SK-N-MC (cell line): Measurements from ENCODE around the gene DMAP1.

Experiments
- DNase-seq: peaks from one replicate; pipeline ENCODE4 v3.0.0-alpha.2; 2011; ENCODE audit warnings: low read depth, low spot score
- H3K27ac ChIP-seq: fragments of 200-600 bp; sonication (generic); 2 replicates; pipeline ENCODE4 v1.5.1; 2016; ENCODE audit warnings: mixed run types
- H3K36me3 ChIP-seq: fragments of 200-600 bp; sonication (generic); 2 replicates; pipeline ENCODE4 v1.6.1; 2017; ENCODE audit warnings: antibody characterized with exemption, low read length, mixed read lengths; ENCODE audit not compliant: insufficient read depth
- H3K4me3 ChIP-seq: fragments of 200-600 bp; sonication (generic); 2 replicates; pipeline ENCODE4 v1.5.1; 2016
- H3K9ac ChIP-seq: fragments of 200-600 bp; sonication (generic); 2 replicates; pipeline ENCODE4 v1.8.0; 2017; ENCODE audit warnings: mixed run types, mixed read lengths; ENCODE audit not compliant: insufficient read length
- H3K9me3 ChIP-seq: fragments of 200-600 bp; sonication (generic); 2 replicates; pipeline ENCODE4 v1.6.1; 2017; ENCODE audit warnings: low read depth, mild to moderate bottlenecking, antibody characterized with exemption, low read length, moderate library complexity, mixed read lengths
- EZH2 ChIP-seq: fragments of 200-600 bp; sonication (generic); IDR thresholded peaks from one replicate; pipeline ENCODE4 v1.6.1; 2017; ENCODE audit warnings: antibody characterized with exemption
- FOXP2 ChIP-seq: optimal IDR thresholded peaks from 2 replicates; pipeline ENCODE3; 2011; ENCODE audit warnings: mild to moderate bottlenecking, moderate library complexity; ENCODE audit not compliant: insufficient read depth; ENCODE audit errors: extremely low read length, control extremely low read depth
- POLR2AphosphoS5 ChIP-seq: IDR thresholded peaks from 2 replicates; pipeline ENCODE4 v1.6.1; 2012; ENCODE audit warnings: mild to moderate bottlenecking, low read depth, low read length, borderline replicate concordance

Gene DMAP1

GRCh38 chr1:44212355-44213221 is 683 bp upstream of the DMAP1 start:
- peak overlapping the region; percentile 90 for H3K4me3 ChIP-seq
- peaks cover 14% of the 10 kb centered on the region; the same call in 1 of the 2 replicates for H3K36me3 ChIP-seq
- no peak overlapping the region for H3K27ac ChIP-seq
- no peak for DNase-seq
- TF ChIP-seq FOXP2 (no peak), POLR2AphosphoS5 (no peak), EZH2 (no peak)
- peak overlapping the region; percentile 75 for H3K9ac ChIP-seq
- H3K9me3 ChIP-seq: no peaks in the 10 kb centered on the region

- H3K9ac ChIP-seq: no peak overlapping the region
- H3K9me3 ChIP-seq: no peaks in the 10 kb centered on the region
- no peak overlapping the region for H3K4me3 ChIP-seq
- peak; percentile 14 for DNase-seq
- H3K36me3 ChIP-seq: peaks cover 48% of the 10 kb centered on the region; the same call in 1 of the 2 replicates
- TF ChIP-seq EZH2 (no peak), POLR2AphosphoS5 (no peak), FOXP2 (no peak)
- no peak overlapping the region for H3K27ac ChIP-seq
Measured at GRCh38 chr1:44217809-44218410, 4.6 kb downstream of the DMAP1 start.

GRCh38 chr1:44218503-44219300 is 5.4 kb downstream of the DMAP1 start:
- no peak for TF ChIP-seq EZH2
- no peak for TF ChIP-seq POLR2AphosphoS5
- TF ChIP-seq FOXP2: no peak
- no peak for DNase-seq
- Histone ChIP-seq H3K27ac (no peak overlapping the region), H3K9me3 (no peaks in the 10 kb centered on the region), H3K36me3 (peaks cover 48% of the 10 kb centered on the region; the same call in 1 of the 2 replicates), H3K9ac (no peak overlapping the region), H3K4me3 (no peak overlapping the region)

- H3K9ac ChIP-seq: no peak overlapping the region
- TF ChIP-seq EZH2 (no peak), FOXP2 (no peak), POLR2AphosphoS5 (no peak)
- H3K9me3 ChIP-seq: no peaks in the 10 kb centered on the region
- H3K36me3 ChIP-seq: peaks cover 48% of the 10 kb centered on the region; the same call in 1 of the 2 replicates
- no peak overlapping the region for H3K27ac ChIP-seq
- H3K4me3 ChIP-seq: no peak overlapping the region
- DNase-seq: no peak
Measured at GRCh38 chr1:44219301-44219626, 6.0 kb downstream of the DMAP1 start.

GRCh38 chr1:44220001-44220751 is 6.9 kb downstream of the DMAP1 start:
- H3K4me3 ChIP-seq: no peak overlapping the region
- H3K9ac ChIP-seq: no peak overlapping the region
- DNase-seq: no peak
- no peak overlapping the region for H3K27ac ChIP-seq
- peaks cover 44% of the 10 kb centered on the region; the same call in 1 of the 2 replicates for H3K36me3 ChIP-seq
- no peaks in the 10 kb centered on the region for H3K9me3 ChIP-seq
- TF ChIP-seq POLR2AphosphoS5: peak; percentile 25; the same call in 1 of the 2 replicates
- TF ChIP-seq FOXP2: no peak
- no peak for TF ChIP-seq EZH2

- DNase-seq: no peak
- Histone ChIP-seq H3K9ac (no peak overlapping the region), H3K36me3 (peaks cover 44% of the 10 kb centered on the region; the same call in 1 of the 2 replicates), H3K9me3 (no peaks in the 10 kb centered on the region), H3K27ac (no peak overlapping the region), H3K4me3 (no peak overlapping the region)
- TF ChIP-seq EZH2 (no peak), FOXP2 (no peak), POLR2AphosphoS5 (0 out of 2 replicates have a peak, but pooled peaks have one; percentile 4)
Measured at GRCh38 chr1:44220755-44221154, 7.5 kb downstream of the DMAP1 start.

GRCh38 chr1:44221769-44222168 is 8.5 kb downstream of the DMAP1 start:
- Histone ChIP-seq H3K27ac (no peak overlapping the region), H3K9me3 (no peaks in the 10 kb centered on the region), H3K36me3 (peaks cover 45% of the 10 kb centered on the region; the same call in 1 of the 2 replicates), H3K9ac (no peak overlapping the region), H3K4me3 (no peak overlapping the region)
- TF ChIP-seq EZH2 (no peak), POLR2AphosphoS5 (no peak), FOXP2 (no peak)
- DNase-seq: no peak
